HepG2 (cell line): ENCODE measurements around the gene ITPR1. TPM values are rescaled to one million over a fixed set of nuclear protein-coding genes. Genes with fewer than 3 reads are reported as not detected.

Experiments used
- ATAC-seq: fragments of 200-7000 bp; cut with Tn5 transposase; 3 replicates; pipeline ENCODE4 v1.9.1; 2020; ENCODE audit warnings: mild to moderate bottlenecking, moderate library complexity
- BruUV-seq: library from RNA; stranded (reverse); fragments of 400-500 nt; replicated peaks from 2 replicates; lab custom pipeline; 2021; lab: Mats Ljungman, UMichigan
- CTCF ChIA-PET: fragments of 300-600 bp; formaldehyde crosslinking; extraction: SDS; loops from one replicate; lab custom pipeline; 2021; ENCODE audit warnings: low total read pairs, inconsistent platforms, low intra/inter-chr PET ratio; lab: Yijun Ruan, JAX
- POLR2A ChIA-PET: fragments of 350-600 bp; sonication (Branson Sonifier 250); formaldehyde crosslinking; loops from one replicate; lab custom pipeline; 2020; ENCODE audit warnings: antibody characterized with exemption, inconsistent platforms; lab: Yijun Ruan, JAX
- DNase-seq: peaks from one replicate; pipeline ENCODE4 v3.0.0-alpha.2; 2015; ENCODE audit warnings: low spot score
- FAIRE-seq: peaks from 3 replicates; lab custom pipeline; 2011; peaks lifted over from hg19 to GRCh38; lab: Jason Lieb, UNC
- H2AFZ ChIP-seq: one replicate; pipeline ENCODE4 v1.6.1; 2011; ENCODE audit warnings: low read length, inconsistent platforms
- H3K27ac ChIP-seq: fragments of 300-600 bp; 3 replicates; pipeline ENCODE4 v1.8.0; 2011; ENCODE audit warnings: mixed run types, mild to moderate bottlenecking, mixed read lengths, low read length, inconsistent platforms; ENCODE audit not compliant: insufficient read depth; ENCODE audit errors: extremely low read length
- H3K27me3 ChIP-seq, 2 experiments: fragments of 200-600 bp in 1 of 2; 2 replicates in 1 of 2; 3 replicates in 1 of 2; pipeline versions ENCODE4 v1.6.0 to v1.8.0; 2011; ENCODE audit warnings: low read length in 2 of 2, mild to moderate bottlenecking in 2 of 2, moderate library complexity in 2 of 2, inconsistent platforms in 1 of 2; ENCODE audit not compliant: insufficient read depth in 2 of 2, control insufficient read depth in 1 of 2
- H3K36me3 ChIP-seq, 2 experiments: fragments of 200-600 bp in 1 of 2; replicated peaks in 1 of 2; 2 replicates in 1 of 2; 3 replicates in 1 of 2; pipeline versions ENCODE4 v1.5.1 to v1.8.0; 2011; ENCODE audit warnings: low read length in 2 of 2, inconsistent platforms in 1 of 2; ENCODE audit not compliant: insufficient read depth in 2 of 2, control insufficient read depth in 1 of 2
- H3K4me1 ChIP-seq: 2 replicates; pipeline ENCODE4 v1.5.1; 2012; ENCODE audit warnings: low read length, inconsistent platforms; ENCODE audit not compliant: insufficient read depth
- H3K4me2 ChIP-seq: 2 replicates; pipeline ENCODE4 v1.6.0; 2011; ENCODE audit warnings: low read depth, low read length, inconsistent platforms
- H3K4me3 ChIP-seq, 3 experiments: fragments of 200-600 bp in 1 of 3; sonication (generic), shearing (Covaris generic) in 1 of 3; replicated peaks in 1 of 3; 2 replicates each; pipeline ENCODE4 v1.5.1; 2011 to 2016; ENCODE audit warnings: low read length in 3 of 3, inconsistent platforms in 2 of 3, low read depth in 2 of 3, mild to moderate bottlenecking in 2 of 3, control low read depth in 1 of 3, mixed read lengths in 1 of 3; ENCODE audit not compliant: insufficient read depth in 1 of 3
- H3K79me2 ChIP-seq: one replicate; pipeline ENCODE4 v1.6.1; 2011; ENCODE audit warnings: low read length, inconsistent platforms; ENCODE audit not compliant: insufficient read depth
- H3K9ac ChIP-seq: 2 replicates; pipeline ENCODE4 v1.6.0; 2011; ENCODE audit warnings: mild to moderate bottlenecking, low read depth, low read length, inconsistent platforms; ENCODE audit not compliant: insufficient read depth
- H3K9me3 ChIP-seq: 2 replicates; pipeline ENCODE4 v1.5.1; 2012; ENCODE audit warnings: mild to moderate bottlenecking, low read length
- H4K20me1 ChIP-seq: 2 replicates; pipeline ENCODE4 v1.6.0; 2011; ENCODE audit warnings: inconsistent platforms, mild to moderate bottlenecking, low read length, moderate library complexity; ENCODE audit not compliant: insufficient read depth
- GZF1 ChIP-seq: sonication (generic); formaldehyde crosslinking; IDR thresholded peaks from 2 replicates; pipeline ENCODE4 v1.5.1; 2020; ENCODE audit warnings: mild to moderate bottlenecking, missing genetic modification reagents
- HOMEZ ChIP-seq: IDR thresholded peaks from 2 replicates; pipeline ENCODE4 v1.6.1; 2016; ENCODE audit warnings: low read depth
- JUND ChIP-seq: sonication (generic); formaldehyde crosslinking; IDR thresholded peaks from 2 replicates; pipeline ENCODE4 v1.8.0; 2022; ENCODE audit warnings: mild to moderate bottlenecking, missing genetic modification reagents
- PAF1 ChIP-seq: IDR thresholded peaks from 2 replicates; pipeline ENCODE4 v1.6.1; 2016; ENCODE audit warnings: missing genetic modification reagents, missing compliant biosample characterization
- RBM22 ChIP-seq: fragments of 200-400 bp; formaldehyde crosslinking; optimal IDR thresholded peaks from 2 replicates; pipeline ENCODE3; 2017; ENCODE audit warnings: mild to moderate bottlenecking, low read length, moderate library complexity
- ZNF326 ChIP-seq: sonication (generic); formaldehyde crosslinking; IDR thresholded peaks from 2 replicates; pipeline ENCODE4 v1.4.0; 2020; ENCODE audit warnings: missing genetic modification reagents, borderline replicate concordance
- ZNF720 ChIP-seq: sonication (generic); formaldehyde crosslinking; IDR thresholded peaks from 2 replicates; pipeline ENCODE4 v1.4.0; 2020; ENCODE audit warnings: missing genetic modification reagents
- ZXDC ChIP-seq: sonication (generic); formaldehyde crosslinking; IDR thresholded peaks from 2 replicates; pipeline ENCODE4 v1.5.0; 2020; ENCODE audit warnings: mild to moderate bottlenecking, missing genetic modification reagents
- WGBS: methylation state at CpG from one replicate; pipeline ENCODE4 v1.1.6; 2017; ENCODE audit warnings: low lambda C conversion rate; 5-methylcytosine and 5-hydroxymethylcytosine counted together
- in situ Hi-C: cut with HindIII; loops from 2 replicates; pipeline ENCODE4 v1.10.0; 2017; ENCODE audit warnings: low pct_unique_long_range_greater_than_20kb; ENCODE audit not compliant: extremely low pct_ligation_motif_present
- intact Hi-C: fragments of 100-400 bp; cut with micrococcal nuclease; formaldehyde crosslinking; loops from one replicate; pipeline ENCODE4 v1.10.0; 2022; ENCODE audit not compliant: unreplicated experiment
- polyA plus RNA-seq, 8 experiments: library from polyadenylated mRNA; depleted of rRNA in 3 of 8; stranded (reverse) in 7 of 8; unstranded in 1 of 8; fragments of >200 nt; fragmentation: Illumina TruSeq in 4 of 8; extraction: Trizol in 4 of 8; gene quantifications; 2 replicates each; pipeline versions ENCODE4 v1.2.1 to v1.2.3, GENCODE V29; 2011 to 2016; ENCODE audit warnings: low read depth in 4 of 8, missing spikeins in 1 of 8, mixed read lengths in 1 of 8; ENCODE audit not compliant: insufficient read depth in 1 of 8
- total RNA-seq, 5 experiments: library from RNA; depleted of rRNA; stranded (reverse); fragments of >200 nt; fragmentation: Illumina TruSeq; extraction: Trizol; gene quantifications; 2 replicates each; pipeline ENCODE4 v1.2.3, GENCODE V29; 2016; ENCODE audit warnings: low read depth in 1 of 5
- TF ChIP-seq, protein P1 (sequence below): sonication (generic); formaldehyde crosslinking; IDR thresholded peaks from 2 replicates; pipeline ENCODE4 v1.8.0; 2022; ENCODE audit warnings: missing genetic modification reagents, mild to moderate bottlenecking, inconsistent platforms, borderline replicate concordance

The ITPR1 gene
- total and polyA plus RNA-seq, 2 of the 13 experiments (the other 11 are each of a cell fraction or from before 2014, with no cell fraction given) = 10.0 to 11.4 TPM

GRCh38 chr3:4551051-4551711 lies 58.0 kb downstream of the ITPR1 start:
- no peak for FAIRE-seq
- intact Hi-C loops = no loop called here
- TF ChIP-seq PAF1 (CRISPR knock-in tag) (no peak), JUND (CRISPR knock-in tag) (no peak), GZF1 (CRISPR knock-in tag) (no peak)
- TF ChIP-seq, protein P1, sequence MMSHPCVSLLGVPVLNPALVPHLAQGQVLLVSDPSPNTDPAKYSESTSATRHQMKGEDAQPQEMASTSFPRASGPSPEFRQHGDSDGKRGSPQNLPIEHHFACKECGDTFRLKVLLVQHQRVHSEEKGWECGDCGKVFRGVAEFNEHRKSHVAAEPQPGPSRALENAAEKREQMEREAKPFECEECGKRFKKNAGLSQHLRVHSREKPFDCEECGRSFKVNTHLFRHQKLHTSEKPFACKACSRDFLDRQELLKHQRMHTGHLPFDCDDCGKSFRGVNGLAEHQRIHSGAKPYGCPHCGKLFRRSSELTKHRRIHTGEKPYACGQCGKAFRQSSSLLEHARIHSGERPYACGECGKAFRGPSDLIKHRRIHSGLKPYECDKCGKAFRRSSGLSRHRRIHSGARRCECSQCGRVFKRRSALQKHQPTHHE (CRISPR knock-in tag) = no peak
- Histone ChIP-seq H3K9ac (no peak overlapping the region), H3K9me3 (no peaks in the 10 kb centered on the region), H3K4me2 (no peak overlapping the region), H3K36me3 (peaks cover 0 to 1% of the 10 kb centered on the region in 2 experiments; a peak in 1 of 5 replicates), H3K4me1 (peaks cover 53% of the 10 kb centered on the region), H2AFZ (no peak overlapping the region), H4K20me1 (no peaks in the 10 kb centered on the region), H3K27me3 (no peaks in the 10 kb centered on the region), H3K79me2 (no peaks in the 10 kb centered on the region), H3K27ac (no peak overlapping the region), H3K4me3 (no peak overlapping the region)
- in situ Hi-C loops = no loop called here
- WGBS = 89% methylated on average over 5 of the region's 5 CpGs
- no TSS peak for BruUV-seq
- ChIA-PET CTCF (no interaction called here), POLR2A (interaction anchor here (1.5 to 2.4 kb wide), 3 partner anchors 11 to 58 kb away, joined by 4 to 7 read pairs (median 7); partner anchors contain the start of gene ITPR1)
- DNase-seq = no peak
- no peak for ATAC-seq

DNA sequence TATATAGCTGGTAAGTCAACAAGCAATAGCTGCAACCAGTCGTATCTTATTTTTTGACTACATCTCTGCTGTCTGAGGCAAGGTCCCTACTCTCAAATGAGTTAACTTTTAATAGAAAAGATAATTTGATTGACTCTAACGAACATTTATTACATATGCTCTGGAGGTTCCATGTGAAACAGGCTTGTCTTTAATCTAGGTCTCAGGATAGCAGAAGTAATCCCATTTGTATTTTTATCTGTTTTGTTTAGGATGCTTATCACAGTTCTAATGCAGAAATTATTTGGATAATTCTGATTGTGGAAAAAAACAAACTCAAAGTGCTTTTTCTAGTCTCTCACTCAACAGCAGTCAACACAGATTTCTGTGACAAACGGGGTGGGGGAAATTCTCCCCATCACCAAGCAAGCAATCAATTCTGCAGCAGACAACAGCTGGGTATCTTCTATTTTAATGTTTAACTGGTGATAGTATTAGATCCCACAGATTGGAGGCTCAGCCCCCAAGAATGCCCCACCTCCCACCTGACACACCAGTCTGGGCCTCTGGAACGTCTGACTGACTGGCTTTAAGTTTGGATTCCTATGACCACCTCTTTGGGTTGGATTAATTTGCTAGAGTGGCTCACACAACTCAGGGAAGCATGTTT lies 58.8 kb downstream of the ITPR1 start:
- in situ Hi-C loops (no loop called here), intact Hi-C loops (no loop called here)
- no peak overlapping the region for H3K4me2 ChIP-seq
- BruUV-seq = no TSS peak
- no peak overlapping the region for H3K9ac ChIP-seq
- peaks cover 0 to 1% of the 10 kb centered on the region in 2 experiments; a peak in 1 of 5 replicates for H3K36me3 ChIP-seq
- FAIRE-seq = no peak
- no peak overlapping the region for H3K27ac ChIP-seq
- H3K9me3 ChIP-seq = no peaks in the 10 kb centered on the region
- H3K4me3 ChIP-seq = no peak overlapping the region
- no peak for ATAC-seq
- no peaks in the 10 kb centered on the region for H3K79me2 ChIP-seq
- H4K20me1 ChIP-seq = no peaks in the 10 kb centered on the region
- H3K27me3 ChIP-seq = no peaks in the 10 kb centered on the region
- no peak for DNase-seq
- H3K4me1 ChIP-seq = peaks cover 46% of the 10 kb centered on the region
- POLR2A ChIA-PET = interaction anchor here (1.5 to 2.4 kb wide), 2 partner anchors 10 to 59 kb away, joined by 7 read pairs; partner anchors contain the start of gene ITPR1
- TF ChIP-seq RBM22 (no peak), ZNF720 (CRISPR knock-in tag) (no peak), ZNF326 (no peak), ZXDC (CRISPR knock-in tag) (no peak), HOMEZ (no peak)
- CTCF ChIA-PET = no interaction called here
- 90% methylated on average over 4 of the region's 4 CpGs for WGBS
- H2AFZ ChIP-seq = no peak overlapping the region
